ENCODE results near the gene IGFN1. TPM values are rescaled to one million over a fixed set of nuclear protein-coding genes. Genes with fewer than 3 reads are reported as not detected.

Gene IGFN1
- total RNA-seq, 4 donors from 2014 or later = not detected

- Histone ChIP-seq H3K4me1 (no peaks in the 10 kb centered on the region), H3K27ac (no peak overlapping the region), H3K27me3 (peaks cover 17% of the 10 kb centered on the region), H3K9me3 (no peaks in the 10 kb centered on the region), H3K4me3 (no peak overlapping the region), H3K36me3 (no peaks in the 10 kb centered on the region)
- ATAC-seq = no peak
- 66% methylated on average over 7 of the region's 7 CpGs; no CpG with 5 or more reads in 1 of the 2 donors for WGBS, 2 donors (ENCODE audit: low coverage in 1 of 2)
- TF ChIP-seq POLR2A (IDR thresholded peaks at IDR 0.05) = no peak
- no peak for TF ChIP-seq POLR2AphosphoS5 (IDR thresholded peaks at IDR 0.05)
- no peak for TF ChIP-seq EP300 (IDR thresholded peaks at IDR 0.05)
- no peak for TF ChIP-seq CTCF (IDR thresholded peaks at IDR 0.05)
Observed at GRCh38 chr1:201226178-201226514, 35.5 kb downstream of the IGFN1 start.

GRCh38 chr1:201226859-201227488 is 36.4 kb downstream of the IGFN1 start:
- H3K27ac ChIP-seq = no peak overlapping the region
- peaks cover 17% of the 10 kb centered on the region for H3K27me3 ChIP-seq
- H3K4me3 ChIP-seq = no peak overlapping the region
- H3K36me3 ChIP-seq = no peaks in the 10 kb centered on the region
- peaks cover 0 to 7% (median 0%) of the 10 kb centered on the region in 3 donors for H3K9me3 ChIP-seq
- ATAC-seq = no peak
- TF ChIP-seq CTCF (IDR thresholded peaks at IDR 0.05) (no peak), EP300 (IDR thresholded peaks at IDR 0.05) (no peak), POLR2A (IDR thresholded peaks at IDR 0.05) (no peak), POLR2AphosphoS5 (IDR thresholded peaks at IDR 0.05) (no peak)
- H3K4me1 ChIP-seq = no peaks in the 10 kb centered on the region
- 70 to 90% methylated on average over 3 to 6 of the region's 24 CpGs for WGBS, 2 donors (ENCODE audit: low coverage in 1 of 2)

- WGBS, 2 donors (ENCODE audit: low coverage in 1 of 2) = 72 to 92% methylated on average over 2 to 4 of the region's 16 CpGs
Observed at GRCh38 chr1:201228011-201228983, 37.7 kb downstream of the IGFN1 start.

GRCh38 chr1:201229095-201229494 is 38.5 kb downstream of the IGFN1 start:
- Histone ChIP-seq H3K4me3 (no peak overlapping the region), H3K9me3 (peaks cover 0 to 24% (median 0%) of the 10 kb centered on the region in 3 donors), H3K4me1 (no peaks in the 10 kb centered on the region), H3K27ac (no peak overlapping the region), H3K27me3 (peaks cover 17% of the 10 kb centered on the region), H3K36me3 (no peaks in the 10 kb centered on the region)
- TF ChIP-seq POLR2A (IDR thresholded peaks at IDR 0.05) (no peak), EP300 (IDR thresholded peaks at IDR 0.05) (no peak), CTCF (IDR thresholded peaks at IDR 0.05) (no peak), POLR2AphosphoS5 (IDR thresholded peaks at IDR 0.05) (no peak)
- no peak for ATAC-seq
- WGBS, 2 donors (ENCODE audit: low coverage in 1 of 2) = 100% methylated on average over 1 of the region's 4 CpGs; no CpG with 5 or more reads in 1 of the 2 donors

More at GRCh38 chr1:201228011-201228983, 37.7 kb downstream of the IGFN1 start:
- Histone ChIP-seq H3K36me3 (no peaks in the 10 kb centered on the region), H3K27ac (no peak overlapping the region), H3K27me3 (peaks cover 17% of the 10 kb centered on the region), H3K4me3 (no peak overlapping the region), H3K4me1 (no peaks in the 10 kb centered on the region), H3K9me3 (peaks cover 0 to 20% (median 0%) of the 10 kb centered on the region in 3 donors)
- TF ChIP-seq CTCF (IDR thresholded peaks at IDR 0.05) = no peak
- no peak for TF ChIP-seq EP300 (IDR thresholded peaks at IDR 0.05)
- no peak for TF ChIP-seq POLR2AphosphoS5 (IDR thresholded peaks at IDR 0.05)
- no peak for TF ChIP-seq POLR2A (IDR thresholded peaks at IDR 0.05)
- no peak for ATAC-seq
